DMS79 treated with DMSO at 0.1 percent for 48 hours (cell line): ENCODE results near the gene SLC25A19.
"Not testable (repeated sequence)": the region's sequence is repeated elsewhere in the genome, so short reads cannot be mapped to it uniquely, and the experiment has no call there.

Source experiments
- DNase-seq: peaks from one replicate; lab custom pipeline; 2025; lab: John Stamatoyannopoulos, UW

SLC25A19 gene

GRCh38 chr17:75267411-75268232 lies 21.6 kb downstream of the SLC25A19 start:
- DNase-seq = no peak

GRCh38 chr17:75267153-75267410 lies 22.2 kb downstream of the SLC25A19 start:
- no peak for DNase-seq

GRCh38 chr17:75266316-75267152 lies 22.7 kb downstream of the SLC25A19 start:
- DNase-seq = no peak

DNA sequence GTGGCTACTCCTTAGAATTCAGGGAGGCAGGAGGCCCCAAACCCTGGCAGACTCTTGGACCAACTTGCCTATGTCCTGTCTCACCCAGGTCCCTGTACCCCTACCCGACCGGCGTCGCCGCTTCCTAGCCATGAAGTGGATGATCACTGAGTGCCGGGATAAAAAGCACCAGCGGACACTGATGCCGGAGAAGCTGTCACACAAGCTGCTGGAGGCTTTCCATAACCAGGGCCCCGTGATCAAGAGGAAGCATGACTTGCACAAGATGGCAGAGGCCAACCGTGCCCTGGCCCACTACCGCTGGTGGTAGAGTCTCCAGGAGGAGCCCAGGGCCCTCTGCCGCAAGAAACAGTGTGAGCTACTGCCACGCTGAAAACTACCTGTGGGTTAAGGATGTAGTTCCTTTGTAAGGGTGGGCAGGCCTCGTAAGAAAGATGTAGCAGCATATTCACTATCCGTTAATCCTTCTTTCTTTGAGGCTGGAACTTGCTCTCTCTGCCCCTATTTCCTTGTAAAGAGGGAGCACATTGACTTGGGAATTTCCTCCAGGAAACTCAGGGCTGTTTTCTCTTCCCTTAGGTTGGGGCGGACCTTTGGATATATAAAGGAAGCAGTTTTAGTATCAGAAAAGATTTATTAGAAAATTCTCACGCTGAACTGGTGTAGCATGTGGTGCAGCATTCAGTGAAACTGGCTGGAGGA lies 23.5 kb downstream of the SLC25A19 start:
- no peak for DNase-seq

DNA sequence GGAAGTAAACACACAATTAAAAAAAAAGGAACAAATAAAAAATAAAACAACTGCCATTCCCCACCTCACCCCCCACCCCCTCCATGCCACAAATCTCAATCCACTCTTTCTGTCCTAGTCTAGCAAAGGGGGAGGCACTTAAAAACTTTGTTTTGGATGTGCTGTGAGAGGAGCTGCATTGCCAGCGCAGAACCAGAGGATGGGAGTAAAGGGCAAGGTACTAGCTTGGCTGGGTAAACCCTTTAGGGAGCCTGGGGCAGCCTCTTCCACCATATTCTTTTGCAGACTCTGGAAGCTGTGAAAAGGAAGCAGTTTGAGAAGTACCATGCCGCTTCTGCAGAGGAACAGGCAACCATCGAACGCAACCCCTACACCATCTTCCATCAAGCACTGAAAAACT lies 26.2 kb downstream of the SLC25A19 start:
- no peak for DNase-seq

GRCh38 chr17:75262112-75262606 lies 27.1 kb downstream of the SLC25A19 start:
- peak; percentile 24 for DNase-seq

GRCh38 chr17:75261336-75262111 lies 27.7 kb downstream of the SLC25A19 start, which contains the start of the genes GGA3 and MRPS7:
TSS of gene GGA3 (minus strand) at chr17:75261606. CDS start at chr17:75261587, 19 bp downstream.
TSS of gene MRPS7 (plus strand) at chr17:75261879. CDS start at chr17:75261901, 22 bp downstream.
- DNase-seq = peak; percentile 83

DNA sequence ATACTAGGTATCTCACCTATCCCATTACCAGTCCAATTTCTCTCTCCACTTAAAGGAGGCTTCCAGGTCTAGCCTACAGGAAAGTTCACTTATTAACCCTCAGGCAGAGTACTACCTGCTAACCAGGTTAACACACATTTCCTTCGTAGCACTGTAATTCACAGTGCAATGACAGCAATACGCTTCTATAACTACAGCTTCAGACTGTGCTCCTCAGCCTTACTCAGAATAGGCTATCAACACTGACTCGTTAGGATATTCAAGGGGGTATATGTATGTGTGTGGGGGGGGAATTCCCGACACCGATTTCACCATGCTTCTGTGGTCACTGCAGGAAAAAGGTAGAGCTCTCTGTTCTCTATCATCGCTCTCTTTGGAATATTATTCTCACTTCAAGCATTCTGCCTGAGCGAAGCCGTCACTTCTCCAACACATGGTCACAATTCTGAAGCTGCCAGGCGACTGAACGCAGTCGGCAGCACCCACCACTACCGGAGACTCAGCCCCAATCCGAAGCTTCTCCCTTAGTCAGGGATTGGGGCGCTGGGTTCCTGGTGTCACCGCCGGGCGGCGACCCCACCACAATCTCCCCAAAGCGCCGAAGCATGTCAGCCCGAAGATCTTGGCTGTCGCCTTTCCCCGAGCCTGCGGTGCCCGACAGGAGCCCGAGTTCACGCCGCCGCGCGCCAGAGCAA lies 28.4 kb downstream of the SLC25A19 start:
- no peak for DNase-seq

- not testable (repeated sequence) for DNase-seq
These were observed 32.0 kb downstream of the SLC25A19 start for GRCh38 chr17:75257228-75257627.

GRCh38 chr17:75255954-75256698 lies 33.1 kb downstream of the SLC25A19 start:
- not testable (repeated sequence) for DNase-seq

DNA sequence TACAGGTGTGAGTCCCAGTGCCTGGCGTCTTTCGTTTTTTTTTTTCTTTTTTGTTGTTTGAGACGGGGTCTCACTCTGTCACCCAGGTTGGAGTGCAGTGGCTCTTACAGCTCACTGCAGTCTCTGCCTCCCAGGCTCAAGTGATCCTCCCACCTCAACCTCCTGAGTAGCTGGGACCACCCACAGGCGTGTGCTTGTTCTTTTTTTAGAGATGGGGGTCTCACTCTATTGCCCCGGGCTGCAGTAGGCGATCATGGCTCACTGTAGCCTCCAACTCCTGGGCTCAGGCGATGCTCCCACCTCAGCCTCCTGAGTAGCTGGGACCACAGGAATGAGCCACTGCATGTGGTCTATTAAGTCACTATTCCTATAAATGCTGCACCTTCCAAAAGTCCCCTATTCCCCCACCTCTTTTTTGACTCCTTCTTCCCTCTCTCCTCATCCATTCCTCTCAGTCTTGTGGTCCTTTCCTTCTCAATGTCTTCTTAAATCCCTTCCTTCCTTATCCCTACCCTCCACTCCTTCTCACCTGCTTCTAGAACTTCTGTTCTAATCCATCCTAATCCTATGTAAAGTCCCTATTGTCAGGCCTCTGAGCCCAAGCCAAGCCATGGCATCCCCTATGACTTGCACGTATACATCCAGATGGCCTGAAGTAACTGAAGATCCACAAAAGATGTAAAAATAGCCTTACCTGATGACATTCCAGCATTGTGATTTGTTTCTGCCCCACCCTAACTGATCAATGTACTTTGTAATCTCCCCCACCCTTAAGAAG lies 37.0 kb downstream of the SLC25A19 start:
- no peak for DNase-seq

DNA sequence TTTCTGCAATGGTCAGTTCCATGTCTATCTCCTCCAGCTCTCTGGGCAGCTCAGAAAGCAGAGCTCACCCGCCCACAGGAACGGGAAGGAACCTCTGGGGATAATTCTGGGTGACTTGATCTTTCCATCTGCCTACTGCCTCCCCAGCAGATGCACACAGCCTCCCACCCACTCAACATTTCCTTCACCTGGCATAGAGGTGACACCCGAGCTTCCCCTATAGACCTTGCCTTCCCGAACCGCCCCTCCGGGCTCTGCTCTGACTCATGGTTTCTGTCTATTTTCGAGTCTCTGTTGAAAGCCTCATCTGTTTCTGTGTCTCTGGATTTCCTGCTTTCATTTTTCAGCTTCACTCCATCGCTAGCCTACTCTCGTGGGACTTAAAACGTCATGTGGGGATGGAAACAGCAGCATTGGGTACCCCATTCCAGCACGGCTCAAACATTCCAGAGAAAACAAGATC lies 39.2 kb downstream of the SLC25A19 start:
- no peak for DNase-seq

GRCh38 chr17:75249564-75249963 lies 39.7 kb downstream of the SLC25A19 start:
- DNase-seq = no peak

GRCh38 chr17:75246404-75246803 lies 42.8 kb downstream of the SLC25A19 start:
- DNase-seq = no peak

- no peak for DNase-seq
These were observed 44.2 kb downstream of the SLC25A19 start for GRCh38 chr17:75245011-75245410.

- no peak for DNase-seq
These were observed 44.9 kb downstream of the SLC25A19 start for GRCh38 chr17:75244133-75244866.

DNA sequence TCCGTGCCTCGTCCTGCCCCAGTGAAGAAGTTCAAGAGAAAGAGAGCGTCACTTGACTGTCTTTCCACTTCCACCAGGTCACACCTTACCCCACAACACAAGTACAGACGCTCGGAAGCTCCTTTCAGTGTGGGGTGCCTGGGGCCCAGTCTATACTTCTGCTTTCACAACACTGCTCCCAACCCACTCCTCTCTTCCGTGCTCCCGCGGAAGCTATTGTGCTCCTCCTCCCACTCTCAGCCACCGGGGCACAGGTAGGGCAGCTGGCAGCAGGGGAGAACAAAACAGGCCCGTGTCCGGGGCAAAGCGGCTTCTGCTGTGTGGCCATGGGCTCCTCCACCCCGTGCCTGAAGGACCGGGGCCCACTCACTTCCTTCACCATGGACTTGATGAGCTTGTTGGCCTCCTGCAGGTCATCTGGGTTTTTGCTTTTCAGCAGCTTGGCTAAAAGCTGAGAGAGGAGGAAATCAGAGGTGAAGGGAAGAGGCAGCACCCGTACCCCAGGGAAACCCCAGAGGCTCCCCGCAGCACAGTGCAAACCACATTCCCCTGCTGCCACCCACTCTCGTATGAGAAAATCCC lies 46.7 kb downstream of the SLC25A19 start:
- DNase-seq = no peak

DNA sequence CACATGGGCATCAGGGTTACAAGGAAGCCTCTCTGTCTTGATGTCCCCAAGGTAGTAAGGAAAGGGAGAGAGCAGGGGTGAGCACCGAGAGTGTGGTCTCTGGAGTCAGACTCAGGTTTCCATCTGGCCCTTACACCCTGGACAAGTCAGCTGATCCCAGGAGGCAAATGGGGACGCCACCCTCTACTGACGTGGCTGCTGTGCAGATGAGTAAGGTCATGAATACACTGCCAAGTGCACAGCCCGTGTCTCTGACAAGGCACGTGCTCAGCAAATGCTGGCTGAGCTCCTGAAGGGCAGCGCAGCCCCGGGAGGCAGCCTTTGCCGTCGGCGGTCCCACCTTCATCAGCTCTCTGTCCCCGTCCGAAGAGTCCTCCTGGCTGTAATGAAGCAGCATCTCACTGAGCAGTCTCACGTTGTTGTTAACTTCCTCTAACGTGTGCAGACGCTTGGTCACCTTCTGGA lies 47.2 kb downstream of the SLC25A19 start:
- DNase-seq = no peak
